Central memory CD8-positive, alpha-beta T cell (primary cell): Measurements from ENCODE around the gene FAM120AOS.
A peak's percentile ranks its signal among the peaks of the same experiment; 100 is the strongest.

ENCODE experiments used
- ATAC-seq: fragments of 150-1000 bp; cut with Tn5 transposase; replicated peaks from 2 replicates; pipeline ENCODE4 v1.10.0; 2022; ENCODE audit warnings: mild to moderate bottlenecking, moderate FRiP score, moderate number of reproducible peaks; ENCODE audit not compliant: poor library complexity, severe bottlenecking; ENCODE audit errors: extremely low read depth
- DNase-seq, 2 donors: peaks; one replicate each; pipeline ENCODE4 v3.0.0; 2021; ENCODE audit warnings: low spot score in 2 of 2
- H3K27ac Mint-ChIP-seq: one replicate; pipeline ENCODE4 v1.8.0; 2022; ENCODE audit warnings: low read depth, mild to moderate bottlenecking, moderate library complexity, mixed read lengths
- H3K27me3 Mint-ChIP-seq: one replicate; pipeline ENCODE4 v1.8.0; 2022; ENCODE audit warnings: mixed read lengths
- H3K36me3 Mint-ChIP-seq: one replicate; pipeline ENCODE4 v1.8.0; 2022; ENCODE audit warnings: mild to moderate bottlenecking, moderate library complexity, mixed read lengths; ENCODE audit not compliant: insufficient read depth
- H3K4me1 Mint-ChIP-seq: one replicate; pipeline ENCODE4 v1.8.0; 2022; ENCODE audit warnings: mixed read lengths
- H3K4me3 Mint-ChIP-seq: one replicate; pipeline ENCODE4 v1.8.0; 2022; ENCODE audit warnings: mild to moderate bottlenecking, moderate library complexity, mixed read lengths
- H3K9me3 Mint-ChIP-seq: one replicate; pipeline ENCODE4 v1.8.0; 2022; ENCODE audit warnings: mixed read lengths

The FAM120AOS gene

DNA sequence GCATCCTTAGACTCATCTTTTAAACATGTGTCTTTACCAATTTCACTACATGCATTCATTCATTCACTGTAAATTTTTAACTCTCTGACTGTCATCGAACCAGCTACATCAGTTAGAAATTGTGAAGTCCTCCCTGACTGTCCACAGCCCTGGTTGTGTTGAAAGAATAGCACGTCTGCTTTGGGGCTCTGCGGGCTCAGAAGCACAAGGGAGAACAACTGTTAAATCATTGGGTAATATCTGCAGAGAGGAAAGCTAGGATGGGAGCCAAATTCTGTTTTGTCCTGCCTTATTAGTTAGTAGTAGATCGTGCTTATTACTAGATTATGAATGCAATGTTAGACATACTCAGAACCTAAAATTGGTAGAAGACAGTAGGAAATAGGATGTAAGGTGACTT is 26.3 kb upstream of the FAM120AOS start:
- Mint-ChIP-seq H3K36me3 (peaks cover 17% of the 10 kb centered on the region), H3K4me3 (no peak overlapping the region), H3K9me3 (no peaks in the 10 kb centered on the region), H3K27ac (no peak overlapping the region), H3K27me3 (no peaks in the 10 kb centered on the region), H3K4me1 (peaks cover 26% of the 10 kb centered on the region)
- DNase-seq (no peak), ATAC-seq (no peak)

DNA sequence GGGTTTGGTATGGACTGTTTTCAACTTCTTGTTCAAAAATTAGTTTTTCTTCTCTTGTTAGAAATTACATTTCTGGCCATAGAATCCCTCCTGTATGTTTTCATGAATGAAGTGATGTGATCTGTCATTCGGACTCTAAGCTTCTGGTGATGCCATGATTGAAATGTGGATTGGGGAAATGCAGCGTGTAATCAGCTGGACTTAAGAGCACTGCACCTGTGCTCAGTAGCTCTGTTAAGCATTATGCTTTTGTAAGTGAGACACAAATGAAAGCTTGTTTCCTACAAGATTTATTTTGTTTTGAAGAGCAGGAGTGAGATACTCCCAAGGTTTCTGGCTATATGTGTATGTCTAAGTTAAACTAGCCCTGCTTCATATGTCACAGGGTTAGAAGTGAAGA is 24.0 kb upstream of the FAM120AOS start:
- Mint-ChIP-seq H3K4me3 (no peak overlapping the region), H3K27ac (no peak overlapping the region), H3K27me3 (no peaks in the 10 kb centered on the region), H3K4me1 (peaks cover 26% of the 10 kb centered on the region), H3K36me3 (peaks cover 20% of the 10 kb centered on the region), H3K9me3 (no peaks in the 10 kb centered on the region)
- DNase-seq (no peak), ATAC-seq (no peak)

DNA sequence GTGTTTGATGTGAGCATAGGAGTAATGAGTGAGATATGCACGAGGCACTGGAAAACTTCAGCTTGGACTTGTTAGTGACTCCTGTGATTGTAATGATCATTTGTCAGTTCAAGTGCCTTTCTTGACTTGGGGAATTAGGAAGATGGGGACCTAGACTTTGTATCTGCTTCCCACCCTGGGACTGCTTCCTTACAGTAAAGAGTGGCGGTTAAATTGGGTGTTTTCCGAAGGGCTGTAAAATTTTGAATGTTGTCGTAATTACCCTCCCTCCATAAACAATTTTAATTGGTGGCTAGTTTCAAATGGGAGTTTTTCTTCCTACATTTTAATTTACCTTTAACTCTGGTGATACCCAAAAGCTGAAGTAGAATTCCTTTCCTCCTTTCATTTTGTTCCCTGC is 23.5 kb upstream of the FAM120AOS start:
- Mint-ChIP-seq H3K27me3 (no peaks in the 10 kb centered on the region), H3K4me1 (peaks cover 24% of the 10 kb centered on the region), H3K9me3 (no peaks in the 10 kb centered on the region), H3K36me3 (peaks cover 25% of the 10 kb centered on the region), H3K4me3 (no peak overlapping the region), H3K27ac (no peak overlapping the region)
- no peak for DNase-seq
- ATAC-seq: no peak

DNA sequence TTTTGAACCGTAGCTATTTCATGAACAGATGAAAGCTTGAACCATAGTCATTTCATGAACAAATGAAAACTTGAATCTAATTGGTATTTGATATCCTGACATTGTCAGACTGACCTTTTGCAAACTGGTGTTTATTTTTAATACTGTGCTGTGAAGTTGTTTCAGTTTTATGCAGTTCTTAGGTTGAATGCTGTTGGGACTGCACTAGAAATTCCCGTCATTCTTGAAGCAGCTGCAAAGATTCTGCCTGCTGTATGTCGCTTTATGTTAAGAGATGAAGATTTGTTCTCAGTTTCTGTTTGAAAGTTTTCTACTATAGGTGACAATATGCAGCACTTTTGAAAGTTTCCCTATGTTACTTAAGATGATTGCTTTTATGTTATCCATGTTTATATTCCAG is 22.5 kb upstream of the FAM120AOS start:
- Mint-ChIP-seq H3K27me3 (no peaks in the 10 kb centered on the region), H3K9me3 (no peaks in the 10 kb centered on the region), H3K4me3 (no peak overlapping the region), H3K4me1 (peaks cover 23% of the 10 kb centered on the region), H3K36me3 (peaks cover 28% of the 10 kb centered on the region), H3K27ac (no peak overlapping the region)
- DNase-seq: no peak
- no peak for ATAC-seq

DNA sequence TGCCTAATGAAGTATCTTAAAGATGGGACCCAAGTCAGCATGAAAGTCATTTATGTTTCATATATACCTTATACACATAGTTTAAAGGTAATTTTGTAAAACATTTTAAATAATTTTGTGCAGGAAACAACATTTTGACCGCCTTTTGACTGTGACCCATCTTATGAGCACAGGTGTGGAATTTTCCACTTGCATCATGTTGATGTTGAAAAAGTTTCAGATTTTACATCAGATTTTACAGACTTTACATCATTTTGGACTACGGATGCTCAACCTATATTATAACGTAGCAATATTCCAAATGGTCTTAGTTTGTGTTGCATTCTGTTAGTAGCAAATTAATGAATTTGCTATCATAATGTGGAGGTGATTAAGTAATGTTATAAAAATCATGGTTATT is 21.7 kb upstream of the FAM120AOS start:
- Mint-ChIP-seq H3K27ac (no peak overlapping the region), H3K4me3 (no peak overlapping the region), H3K27me3 (no peaks in the 10 kb centered on the region), H3K36me3 (peaks cover 31% of the 10 kb centered on the region), H3K9me3 (no peaks in the 10 kb centered on the region), H3K4me1 (peaks cover 30% of the 10 kb centered on the region)
- DNase-seq (no peak), ATAC-seq (no peak)

DNA sequence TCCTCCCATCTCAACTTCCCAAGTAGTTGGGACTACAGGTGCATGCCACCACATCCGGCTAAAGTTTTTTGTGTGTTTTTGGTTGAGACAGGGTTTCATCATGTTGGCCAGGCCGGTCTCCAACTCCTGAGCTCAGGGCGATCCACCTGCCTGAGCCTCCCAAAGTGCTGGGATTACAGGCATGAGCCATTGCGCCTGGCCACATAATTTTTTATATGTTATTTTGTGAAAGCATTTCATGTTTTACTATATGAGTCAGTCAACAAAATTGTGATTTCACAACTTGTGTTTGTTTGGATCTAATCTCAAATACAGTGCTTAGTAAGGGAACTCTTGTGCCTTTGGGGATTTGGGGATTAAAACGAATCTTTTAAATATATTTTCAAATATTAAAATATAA is 20.0 kb upstream of the FAM120AOS start:
- no peak for ATAC-seq

DNA sequence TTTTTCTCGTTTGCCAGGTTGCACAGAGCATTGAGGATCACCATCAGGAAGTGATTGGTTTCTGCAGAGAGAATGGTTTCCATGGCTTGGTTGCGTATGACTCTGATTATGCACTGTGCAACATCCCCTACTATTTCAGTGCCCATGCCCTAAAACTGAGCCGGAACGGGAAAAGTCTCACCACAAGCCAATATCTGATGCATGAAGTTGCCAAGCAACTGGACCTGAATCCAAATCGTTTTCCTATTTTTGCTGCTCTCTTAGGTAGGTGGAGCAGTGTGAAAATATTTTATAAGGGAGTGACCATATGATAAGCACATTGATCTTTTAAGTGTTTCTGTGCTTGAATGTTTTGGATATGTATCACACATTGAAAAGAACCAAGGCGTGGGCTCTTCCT is 17.7 kb upstream of the FAM120AOS start:
- H3K4me1 Mint-ChIP-seq: peaks cover 54% of the 10 kb centered on the region
- H3K36me3 Mint-ChIP-seq: peaks cover 24% of the 10 kb centered on the region
- no peaks in the 10 kb centered on the region for H3K27me3 Mint-ChIP-seq
- no peak for ATAC-seq
- H3K4me3 Mint-ChIP-seq: no peak overlapping the region
- H3K9me3 Mint-ChIP-seq: no peaks in the 10 kb centered on the region
- no peak for DNase-seq
- H3K27ac Mint-ChIP-seq: no peak overlapping the region

More for the DNA sequence above, 20.0 kb upstream of the FAM120AOS start:
- Mint-ChIP-seq H3K27ac (no peak overlapping the region), H3K9me3 (no peaks in the 10 kb centered on the region), H3K4me3 (no peak overlapping the region), H3K4me1 (peaks cover 43% of the 10 kb centered on the region), H3K27me3 (no peaks in the 10 kb centered on the region), H3K36me3 (peaks cover 30% of the 10 kb centered on the region)
- DNase-seq: no peak

DNA sequence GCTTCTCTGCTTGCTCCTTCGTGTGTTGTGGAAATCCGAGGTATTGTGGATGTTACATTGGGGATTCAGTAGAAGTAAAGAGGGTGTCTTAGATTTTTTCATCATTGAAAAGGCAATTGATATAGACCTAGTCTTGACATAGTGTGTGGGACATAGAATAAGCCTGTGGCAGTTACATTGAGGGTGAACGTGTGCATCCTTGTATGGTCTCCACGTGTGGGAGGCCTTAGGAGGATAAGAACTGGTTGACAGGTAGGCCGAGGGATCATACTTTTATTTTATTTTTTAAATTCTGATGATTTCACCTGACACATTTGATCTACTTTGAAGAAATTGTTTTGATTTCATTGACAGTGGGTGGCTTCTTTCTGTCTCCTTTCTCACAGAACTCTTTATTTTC is 17.0 kb upstream of the FAM120AOS start:
- Mint-ChIP-seq H3K27me3 (no peaks in the 10 kb centered on the region), H3K27ac (no peak overlapping the region), H3K36me3 (peaks cover 20% of the 10 kb centered on the region), H3K4me1 (peaks cover 58% of the 10 kb centered on the region), H3K9me3 (no peaks in the 10 kb centered on the region), H3K4me3 (no peak overlapping the region)
- DNase-seq: no peak
- no peak for ATAC-seq

DNA sequence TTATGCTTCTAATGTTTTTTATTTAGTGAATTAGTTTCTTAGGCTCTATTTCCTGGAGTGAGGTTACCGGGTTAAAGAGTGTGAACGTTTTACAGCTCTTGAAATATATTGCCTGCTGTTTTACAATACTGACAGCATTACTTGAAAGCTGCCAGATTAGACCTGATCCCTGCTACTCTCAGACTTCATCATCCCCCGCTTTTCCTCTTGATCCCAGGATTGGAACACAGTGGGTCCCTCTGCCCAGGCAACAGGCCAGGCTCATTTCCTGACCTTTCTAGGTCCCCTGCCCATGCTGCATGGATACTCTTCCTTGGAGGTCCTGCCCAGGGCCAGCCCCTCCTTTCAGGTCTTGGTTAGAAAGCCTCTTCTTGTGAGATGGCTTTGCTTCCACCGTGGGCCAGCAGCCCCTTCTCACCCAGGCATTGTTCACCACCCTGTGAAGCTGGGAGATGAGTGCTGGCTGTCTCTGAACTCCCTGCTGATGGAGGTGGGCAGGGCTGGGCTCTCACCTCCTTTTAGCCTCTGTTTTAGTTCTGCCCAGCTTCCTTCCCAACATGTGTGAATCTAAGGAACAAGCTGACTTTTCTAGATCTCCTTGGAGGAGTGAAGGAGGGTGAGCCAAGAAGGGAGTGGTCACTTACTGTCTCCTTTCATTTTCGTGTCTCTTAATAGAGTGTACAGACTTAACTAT is 15.5 kb upstream of the FAM120AOS start:
- peak; percentile 39 for ATAC-seq
- no peaks in the 10 kb centered on the region for H3K27me3 Mint-ChIP-seq
- peak overlapping the region; percentile 61 for H3K4me3 Mint-ChIP-seq

DNA sequence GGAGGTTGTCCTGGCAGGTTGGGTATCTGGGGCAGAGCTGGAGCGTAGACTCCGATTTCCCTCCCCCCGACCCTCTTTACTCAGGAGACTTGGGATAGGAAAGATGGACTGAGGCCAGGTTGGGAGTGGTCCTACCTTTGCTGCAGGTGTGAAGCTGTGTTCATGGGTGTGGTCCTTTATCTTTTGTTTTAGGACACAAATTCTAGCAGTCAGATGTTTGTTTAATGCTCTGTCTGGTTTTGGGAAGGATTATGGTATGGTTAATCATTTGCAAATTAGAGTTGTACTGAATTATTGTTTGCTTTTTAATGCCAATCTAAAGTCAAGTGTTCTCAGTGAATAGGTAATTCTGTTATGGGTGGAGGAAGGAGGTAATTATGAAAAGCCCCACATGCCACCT is 14.1 kb upstream of the FAM120AOS start:
- Mint-ChIP-seq H3K27me3 (no peaks in the 10 kb centered on the region), H3K36me3 (peaks cover 13% of the 10 kb centered on the region), H3K9me3 (no peaks in the 10 kb centered on the region), H3K4me3 (peak overlapping the region; percentile 23), H3K4me1 (peaks cover 81% of the 10 kb centered on the region), H3K27ac (peak overlapping the region; percentile 44)
- DNase-seq: no peak
- no peak for ATAC-seq

More for the DNA sequence above, 15.5 kb upstream of the FAM120AOS start:
- peaks cover 70% of the 10 kb centered on the region for H3K4me1 Mint-ChIP-seq
- DNase-seq: no peak
- H3K36me3 Mint-ChIP-seq: peaks cover 17% of the 10 kb centered on the region
- no peaks in the 10 kb centered on the region for H3K9me3 Mint-ChIP-seq
- peak overlapping the region; percentile 84 for H3K27ac Mint-ChIP-seq

DNA sequence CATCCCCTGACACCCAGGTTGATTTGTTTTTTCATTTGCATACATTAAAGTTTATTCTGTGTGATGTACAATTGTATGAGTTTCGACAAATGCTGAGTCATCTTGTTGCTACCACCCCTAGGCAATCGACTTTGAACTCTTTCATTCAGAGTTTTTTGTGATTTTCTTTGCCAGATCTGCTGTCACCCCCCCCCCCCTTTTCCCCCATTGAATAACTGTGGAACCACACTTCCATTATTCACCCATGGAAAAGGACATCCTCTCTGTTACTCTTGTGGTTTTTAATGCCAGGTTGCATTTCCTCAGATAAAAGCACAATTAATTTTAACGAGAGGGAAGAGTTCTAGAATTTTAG is 13.7 kb upstream of the FAM120AOS start:
- H3K27ac Mint-ChIP-seq: peak overlapping the region; percentile 44
- H3K4me3 Mint-ChIP-seq: peak overlapping the region; percentile 23

DNA sequence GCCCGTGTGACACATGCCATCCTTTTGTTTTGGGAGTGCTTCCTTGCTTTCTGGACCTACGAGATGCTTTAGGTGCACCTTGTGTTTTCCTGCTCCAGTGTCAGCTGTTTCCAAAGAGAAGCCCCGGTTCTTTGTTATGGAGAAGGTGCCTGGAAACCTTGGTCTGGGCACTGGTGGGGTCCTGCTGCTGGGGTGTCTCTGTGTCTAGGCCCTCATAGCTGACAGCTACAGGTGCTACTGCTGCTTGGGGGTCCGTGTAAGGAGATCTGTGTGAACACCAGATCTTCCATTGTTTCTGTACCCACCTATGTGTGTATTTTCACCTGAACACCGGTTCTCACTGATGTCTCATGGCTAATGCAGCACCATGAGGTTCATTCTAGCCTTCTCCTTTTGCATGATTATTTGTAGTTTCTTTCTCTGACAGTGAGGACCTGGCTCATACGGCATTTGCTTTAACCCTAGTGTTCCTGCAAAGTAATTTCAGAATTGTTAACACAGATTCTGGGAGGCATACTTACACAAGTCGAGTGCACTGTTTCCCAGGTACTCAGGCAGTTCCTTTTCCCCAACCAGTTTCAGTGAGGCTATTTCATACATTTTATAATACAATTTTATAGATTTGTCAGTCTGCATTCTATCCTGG is 13.2 kb upstream of the FAM120AOS start:
- Mint-ChIP-seq H3K9me3 (no peaks in the 10 kb centered on the region), H3K36me3 (peaks cover 8% of the 10 kb centered on the region), H3K27me3 (no peaks in the 10 kb centered on the region), H3K27ac (no peak overlapping the region), H3K4me3 (peak overlapping the region; percentile 23), H3K4me1 (peaks cover 83% of the 10 kb centered on the region)
- ATAC-seq: no peak
- no peak for DNase-seq

More for the DNA sequence above, 13.7 kb upstream of the FAM120AOS start:
- Mint-ChIP-seq H3K27me3 (no peaks in the 10 kb centered on the region), H3K4me1 (peaks cover 83% of the 10 kb centered on the region), H3K9me3 (no peaks in the 10 kb centered on the region), H3K36me3 (peaks cover 9% of the 10 kb centered on the region)
- DNase-seq: no peak
- ATAC-seq: no peak

DNA sequence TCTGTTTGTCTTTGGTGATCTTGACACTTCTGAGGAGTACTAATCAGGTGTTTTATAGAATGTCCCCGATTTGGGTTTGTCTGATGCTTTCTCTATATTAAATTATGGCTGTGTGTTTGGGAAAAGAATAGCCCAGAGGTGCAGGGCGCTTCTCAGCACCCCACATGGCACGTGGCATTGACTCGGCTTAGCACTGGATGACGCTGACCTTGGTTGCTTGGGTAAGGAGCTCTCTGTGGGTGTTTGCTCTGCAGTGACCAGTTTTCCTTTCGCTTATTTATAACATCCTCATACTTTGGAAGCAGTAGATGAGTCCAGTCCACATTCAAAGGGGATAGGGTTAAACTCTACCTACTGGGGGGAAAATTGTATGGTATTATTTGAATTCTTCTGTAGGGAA is 12.5 kb upstream of the FAM120AOS start:
- no peaks in the 10 kb centered on the region for H3K9me3 Mint-ChIP-seq
- peaks cover 82% of the 10 kb centered on the region for H3K4me1 Mint-ChIP-seq
- H3K27ac Mint-ChIP-seq: peak overlapping the region; percentile 58
- no peak for DNase-seq
- no peaks in the 10 kb centered on the region for H3K27me3 Mint-ChIP-seq
- ATAC-seq: no peak
- no peak overlapping the region for H3K4me3 Mint-ChIP-seq
- peaks cover 3% of the 10 kb centered on the region for H3K36me3 Mint-ChIP-seq
